GM12874 (cell line): ENCODE measurements around the gene PCSK9.

Experiments
- TF ChIP-seq, protein P1 (sequence below): IDR thresholded peaks from 2 replicates; pipeline ENCODE4 v1.5.1; 2011; ENCODE audit warnings: low read depth, mild to moderate bottlenecking, control low read depth, low read length, moderate library complexity; ENCODE audit not compliant: insufficient read depth

Gene PCSK9

GRCh38 chr1:55070293-55071164 lies 31.2 kb downstream of the PCSK9 start:
- TF ChIP-seq, protein P1, sequence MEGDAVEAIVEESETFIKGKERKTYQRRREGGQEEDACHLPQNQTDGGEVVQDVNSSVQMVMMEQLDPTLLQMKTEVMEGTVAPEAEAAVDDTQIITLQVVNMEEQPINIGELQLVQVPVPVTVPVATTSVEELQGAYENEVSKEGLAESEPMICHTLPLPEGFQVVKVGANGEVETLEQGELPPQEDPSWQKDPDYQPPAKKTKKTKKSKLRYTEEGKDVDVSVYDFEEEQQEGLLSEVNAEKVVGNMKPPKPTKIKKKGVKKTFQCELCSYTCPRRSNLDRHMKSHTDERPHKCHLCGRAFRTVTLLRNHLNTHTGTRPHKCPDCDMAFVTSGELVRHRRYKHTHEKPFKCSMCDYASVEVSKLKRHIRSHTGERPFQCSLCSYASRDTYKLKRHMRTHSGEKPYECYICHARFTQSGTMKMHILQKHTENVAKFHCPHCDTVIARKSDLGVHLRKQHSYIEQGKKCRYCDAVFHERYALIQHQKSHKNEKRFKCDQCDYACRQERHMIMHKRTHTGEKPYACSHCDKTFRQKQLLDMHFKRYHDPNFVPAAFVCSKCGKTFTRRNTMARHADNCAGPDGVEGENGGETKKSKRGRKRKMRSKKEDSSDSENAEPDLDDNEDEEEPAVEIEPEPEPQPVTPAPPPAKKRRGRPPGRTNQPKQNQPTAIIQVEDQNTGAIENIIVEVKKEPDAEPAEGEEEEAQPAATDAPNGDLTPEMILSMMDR = no peak

DNA sequence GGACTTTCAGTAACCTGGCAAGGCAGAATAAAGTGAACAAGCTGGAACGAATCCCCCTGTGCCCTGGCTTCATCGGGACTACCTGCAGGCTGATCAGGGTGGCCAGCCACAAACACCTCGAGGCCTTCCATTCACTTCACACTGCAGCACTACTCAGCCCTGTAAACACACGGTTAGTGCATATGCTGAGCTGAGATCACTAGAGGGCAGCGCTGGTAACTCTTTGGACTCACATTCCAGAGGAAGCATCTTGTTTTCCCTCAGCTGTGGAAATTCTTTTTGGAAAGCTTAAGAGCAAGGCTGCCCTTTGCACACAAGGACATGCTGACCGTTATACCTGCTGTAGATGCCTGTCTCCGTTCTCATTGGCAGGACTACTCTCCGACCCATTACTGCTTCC lies 32.1 kb downstream of the PCSK9 start:
- TF ChIP-seq, protein P1 = no peak

- TF ChIP-seq, protein P1 = no peak
Observed at GRCh38 chr1:55073187-55073916, 34.0 kb downstream of the PCSK9 start.

DNA sequence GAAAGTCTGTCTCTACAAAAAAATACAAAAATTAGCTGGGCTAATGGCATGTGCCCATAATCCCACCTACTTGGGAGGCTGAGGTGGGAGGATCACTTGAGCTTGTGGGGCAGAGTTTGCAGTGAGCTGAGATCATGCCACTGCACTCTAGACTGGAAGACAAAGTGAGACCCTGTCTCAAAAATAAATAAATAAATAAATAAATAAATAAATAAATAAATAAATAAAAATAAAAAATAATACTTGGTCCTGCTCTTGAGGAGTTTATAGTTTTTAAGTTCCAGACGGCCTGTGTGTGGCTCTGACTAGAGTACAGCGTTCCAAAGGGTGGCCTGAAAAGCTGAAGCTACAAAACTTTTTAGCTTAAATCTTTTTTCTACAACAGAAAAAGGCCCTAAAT lies 35.1 kb downstream of the PCSK9 start:
- TF ChIP-seq, protein P1 = no peak

GRCh38 chr1:55076356-55076755 lies 37.0 kb downstream of the PCSK9 start:
- TF ChIP-seq, protein P1 = no peak

- TF ChIP-seq, protein P1 = no peak
Observed at GRCh38 chr1:55078470-55078869, 39.1 kb downstream of the PCSK9 start.

- TF ChIP-seq, protein P1 = no peak
Observed at GRCh38 chr1:55079651-55080050, 40.3 kb downstream of the PCSK9 start.
